ENCODE results near the gene HOMEZ.
"Not testable (repeated sequence)": the region's sequence is repeated elsewhere in the genome, so short reads cannot be mapped to it uniquely, and the experiment has no call there.

The HOMEZ gene

DNA sequence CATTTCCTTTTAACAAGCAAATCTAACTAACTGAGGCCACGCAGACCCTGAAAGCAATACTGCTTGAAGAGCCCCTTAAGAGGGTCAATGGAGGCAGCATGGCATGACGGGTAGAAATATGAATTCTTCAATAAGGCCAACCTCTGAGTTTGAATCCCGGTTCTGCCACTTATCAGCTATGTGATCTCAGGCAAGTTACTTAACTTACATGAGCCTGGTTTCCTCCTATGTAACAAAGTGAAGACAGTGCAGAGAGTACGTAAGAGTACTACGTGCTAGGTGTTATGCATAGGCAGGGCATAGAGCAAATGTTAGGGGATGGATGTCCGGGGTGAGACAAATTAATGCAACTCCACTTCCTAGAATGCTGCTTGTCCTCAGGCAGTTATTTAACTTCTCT is 4.7 kb downstream of the HOMEZ start:
- DNase-seq, result no peak

DNA sequence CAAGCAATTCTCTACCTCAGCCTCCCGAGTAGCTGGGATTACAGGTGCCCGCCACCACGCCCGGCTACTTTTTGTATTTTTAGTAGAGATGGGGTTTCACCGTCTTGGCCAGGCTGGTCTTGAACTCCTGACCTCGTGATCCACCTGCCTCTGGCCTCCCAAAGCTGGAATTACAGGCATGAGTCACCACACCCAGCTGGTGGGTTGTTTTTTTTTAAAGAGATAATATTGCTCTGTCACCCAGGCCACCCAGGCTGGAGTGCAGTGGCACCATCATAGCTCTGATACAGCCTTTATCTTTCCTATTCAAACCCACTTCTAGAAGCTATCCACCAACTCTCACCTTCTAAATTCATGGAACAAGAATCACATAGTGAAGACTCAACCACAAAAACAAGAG is 8.0 kb downstream of the HOMEZ start:
- DNase-seq, result not testable (repeated sequence)

DNA sequence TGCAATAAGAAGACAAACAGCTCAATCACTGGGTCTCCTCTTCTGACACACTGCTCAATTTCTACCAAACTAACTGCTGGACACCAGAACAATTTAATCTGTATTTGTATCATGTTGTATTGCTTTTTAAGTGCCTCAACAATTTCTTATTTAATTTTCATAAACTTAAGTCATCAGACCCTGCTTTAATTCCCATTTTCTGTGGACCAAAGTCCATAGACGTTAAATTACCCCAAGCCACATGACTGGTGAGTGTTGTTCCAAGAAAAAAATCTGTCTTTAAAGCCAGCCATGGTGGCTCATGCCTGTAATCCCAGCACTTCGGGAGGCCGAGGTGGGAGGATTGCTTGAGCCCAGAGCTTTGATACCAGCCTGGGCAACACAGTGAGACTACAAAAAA is 8.7 kb downstream of the HOMEZ start:
- DNase-seq, result no peak

DNA sequence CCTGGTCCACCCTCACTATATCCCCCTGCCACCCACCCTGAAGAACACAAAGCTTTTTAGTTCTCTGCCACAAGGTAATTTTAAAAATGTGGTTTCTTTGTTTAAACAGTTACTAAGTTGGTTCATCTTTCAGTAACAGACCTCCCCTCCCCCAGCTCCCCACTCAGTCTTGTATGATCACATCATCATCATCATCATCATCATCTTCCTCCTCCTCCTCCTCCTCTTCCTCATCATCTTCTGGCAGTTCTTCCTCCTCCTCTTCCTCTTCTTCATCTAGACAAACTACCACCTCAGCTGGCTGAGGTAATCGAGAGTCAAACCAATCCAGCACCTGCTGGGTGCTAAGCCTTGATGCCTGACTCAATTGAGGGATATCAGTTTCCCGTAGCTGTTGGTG is 10.5 kb downstream of the HOMEZ start:
- DNase-seq, result no peak

DNA sequence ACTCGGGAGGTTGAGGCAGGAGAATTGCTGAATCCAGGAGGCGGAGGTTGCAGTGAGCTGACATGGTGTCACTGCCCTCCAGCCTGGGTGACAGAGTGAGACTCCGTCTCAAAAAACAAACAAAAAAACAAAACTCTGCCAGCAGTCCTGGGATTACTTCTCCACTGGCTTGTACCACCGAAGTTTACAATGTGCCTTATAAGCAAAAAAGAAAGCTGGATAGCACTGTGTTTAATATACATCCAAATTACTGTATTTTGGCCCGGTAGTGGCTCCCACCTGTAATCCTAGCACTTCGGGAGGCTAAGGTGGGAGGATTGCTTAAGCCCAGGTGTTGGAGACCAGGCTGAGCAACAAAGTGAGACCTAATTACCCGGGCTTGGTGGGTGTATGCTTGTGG is 16.7 kb downstream of the HOMEZ start:
- no peak for DNase-seq

DNA sequence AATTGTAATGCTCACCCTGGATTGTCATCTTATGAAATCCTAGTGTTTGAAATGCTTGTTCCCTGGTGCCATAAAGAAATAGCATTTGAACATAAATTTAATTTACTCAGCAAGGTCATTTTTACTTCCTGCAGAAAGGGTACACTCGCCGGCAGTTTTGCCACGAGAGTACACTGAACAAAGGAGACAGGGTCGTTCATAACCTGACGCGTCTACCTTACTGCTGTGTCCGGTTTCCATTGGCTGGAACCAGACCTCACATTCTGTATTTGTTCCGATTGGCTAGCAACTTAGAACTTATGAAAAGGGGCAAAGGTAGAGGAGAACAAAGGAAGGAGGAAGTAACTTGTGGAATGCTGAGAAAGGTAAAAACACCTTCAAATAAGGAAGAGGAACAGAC is 25.1 kb downstream of the HOMEZ start:
- DNase-seq, result not testable (repeated sequence)

DNA sequence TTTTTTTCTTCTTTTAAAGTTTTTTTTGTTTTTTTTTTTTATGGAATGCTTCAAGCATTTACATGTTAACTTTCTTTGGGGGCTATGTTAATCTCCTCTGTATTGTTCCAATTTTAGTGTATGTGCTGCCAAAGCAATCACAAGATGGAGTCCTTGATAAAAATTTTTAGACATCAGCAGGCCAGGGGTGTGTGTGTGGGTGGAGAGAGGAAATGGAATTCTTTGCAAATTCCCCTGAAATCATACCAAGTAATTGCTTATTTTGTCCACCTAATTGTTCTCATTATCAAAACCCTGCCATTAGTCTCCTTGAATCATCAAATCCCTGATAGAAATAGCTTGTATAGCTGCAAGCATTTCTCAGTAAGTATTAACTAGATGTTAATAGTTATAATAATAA is 26.5 kb downstream of the HOMEZ start:
- no peak for DNase-seq

DNA sequence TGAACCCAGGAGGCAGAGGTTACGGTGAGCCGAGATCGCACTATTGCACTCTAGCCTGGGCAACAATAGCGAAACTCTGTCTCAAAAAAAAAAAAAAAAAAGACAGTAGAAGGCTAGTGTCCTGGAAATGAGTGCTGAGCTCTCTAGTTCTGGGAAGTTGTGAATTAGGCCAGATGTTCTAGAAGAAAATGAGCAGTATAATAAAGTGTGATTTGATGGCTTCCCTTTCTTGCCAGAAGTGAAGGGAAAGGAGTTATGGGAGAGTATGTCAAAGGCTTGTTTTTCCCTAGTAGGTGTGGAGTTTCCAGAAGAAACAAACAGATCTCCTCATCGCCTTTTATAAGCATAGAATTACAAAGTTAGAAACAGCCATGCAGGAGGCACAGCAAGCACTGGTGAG is 27.7 kb downstream of the HOMEZ start:
- DNase-seq, result no peak

DNA sequence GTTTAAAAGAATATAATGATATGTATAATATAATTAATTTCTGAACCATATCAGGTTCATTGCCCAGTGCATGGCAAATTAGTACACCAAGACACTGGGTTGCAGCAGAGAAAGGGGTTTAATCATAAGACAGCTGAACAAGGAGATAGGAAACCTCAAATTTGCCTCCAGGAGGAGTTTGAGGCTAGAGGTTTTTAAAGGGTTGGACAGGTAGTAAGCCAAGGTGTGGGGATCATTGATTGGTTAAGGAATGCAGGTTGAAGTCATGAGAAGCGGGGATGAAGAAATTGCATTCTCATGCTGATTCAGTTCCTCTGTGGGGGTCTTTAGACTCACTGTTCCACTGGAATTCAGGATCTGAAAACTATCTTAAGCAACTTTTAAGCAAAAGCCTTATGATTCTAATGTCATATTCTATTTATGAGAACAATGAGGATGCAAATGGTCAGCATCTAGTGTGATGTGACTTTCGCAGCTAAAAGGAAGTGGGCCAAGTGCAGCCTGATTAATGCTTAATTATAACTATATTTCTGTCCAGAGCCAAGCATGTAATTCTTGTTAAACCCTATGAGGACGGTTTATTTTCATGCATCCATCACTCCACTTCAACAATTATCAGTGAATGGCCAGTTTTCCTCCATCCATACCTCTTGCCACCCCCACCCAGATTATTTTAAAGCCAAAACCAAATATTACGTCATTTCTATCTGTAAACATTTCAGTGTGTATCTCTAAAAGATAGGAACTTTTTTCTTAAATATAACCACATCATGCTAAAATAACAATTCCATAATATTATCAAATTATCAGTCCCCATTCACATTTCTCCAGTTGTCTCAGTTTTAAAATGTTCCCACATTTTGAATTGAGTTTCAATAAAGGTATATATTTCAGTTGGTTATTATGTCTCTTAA is 33.3 kb downstream of the HOMEZ start:
- DNase-seq, result no peak

DNA sequence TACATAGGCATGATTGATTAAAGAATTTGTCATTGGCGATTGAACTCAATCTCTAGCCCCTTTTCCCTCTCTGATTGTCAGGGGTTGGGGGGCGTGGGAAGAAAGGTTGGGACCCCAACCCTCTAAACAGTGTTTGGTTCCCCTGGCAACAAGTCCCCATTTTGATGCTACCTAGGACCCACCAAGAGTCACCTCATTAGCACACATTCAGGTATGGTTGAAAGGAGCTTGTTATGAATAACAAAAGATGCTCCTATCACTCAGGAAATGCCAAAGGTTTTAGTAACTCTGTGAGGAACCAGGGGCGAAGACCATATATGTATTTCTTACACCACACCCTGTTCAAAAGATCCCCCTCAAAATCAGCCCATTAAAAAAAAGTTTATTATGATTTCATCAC is 33.9 kb downstream of the HOMEZ start:
- no peak for DNase-seq

DNA sequence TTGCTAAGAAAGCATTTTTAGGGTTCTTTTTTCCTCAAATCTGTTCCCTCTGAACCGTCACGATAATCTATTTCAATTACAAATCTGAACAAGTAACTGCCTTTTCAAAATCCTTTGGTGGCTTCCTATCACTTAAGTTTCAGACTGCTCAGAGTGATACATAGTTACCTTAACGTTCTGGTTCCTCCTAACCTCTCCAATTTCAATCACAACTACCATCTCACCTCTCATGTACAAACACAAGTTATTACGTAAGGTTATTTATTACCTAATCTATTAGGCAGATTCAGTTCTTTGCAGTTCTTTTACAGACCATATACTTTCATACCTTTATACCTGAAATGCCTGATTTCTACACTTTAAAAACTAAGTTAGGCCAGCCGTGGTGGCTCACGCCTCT is 36.1 kb downstream of the HOMEZ start:
- DNase-seq, result no peak

DNA sequence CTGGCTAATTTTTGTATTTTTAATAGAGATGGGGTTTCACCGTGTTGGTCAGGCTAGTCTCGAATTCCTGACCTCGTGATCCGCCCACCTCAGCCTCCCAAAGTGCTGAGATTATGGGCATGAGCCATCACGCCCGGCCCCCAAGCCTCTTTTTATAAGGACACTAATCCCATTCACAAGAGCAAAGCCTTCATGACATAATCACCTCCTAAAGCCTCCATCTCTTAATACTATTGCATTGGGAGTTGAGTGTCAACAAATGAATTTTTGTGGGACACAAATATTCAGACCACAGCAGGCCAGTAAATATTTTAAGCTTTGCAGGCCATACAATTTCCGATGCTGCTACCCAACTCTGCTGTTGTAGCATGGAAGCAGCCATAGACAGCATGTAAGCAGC is 37.3 kb downstream of the HOMEZ start:
- no peak for DNase-seq

DNA sequence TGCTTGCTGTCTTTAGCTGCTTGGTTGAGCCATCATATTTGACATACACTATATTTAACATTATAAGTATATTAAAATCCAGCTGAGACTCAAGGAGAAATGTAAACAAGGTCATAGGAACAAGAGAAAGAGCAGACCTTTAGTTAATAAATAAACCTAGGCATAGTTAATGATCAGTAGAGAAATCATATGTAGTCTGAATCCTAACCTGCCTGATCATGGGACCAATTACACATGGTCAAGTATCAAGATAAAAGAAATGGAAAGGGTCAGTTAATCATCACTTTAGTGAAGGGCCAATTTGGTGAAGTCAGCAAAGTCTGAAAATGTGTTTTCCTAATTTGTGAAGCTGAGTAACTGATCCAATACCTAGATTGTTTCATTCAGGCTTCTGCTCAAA is 40.6 kb downstream of the HOMEZ start:
- DNase-seq, result no peak

DNA sequence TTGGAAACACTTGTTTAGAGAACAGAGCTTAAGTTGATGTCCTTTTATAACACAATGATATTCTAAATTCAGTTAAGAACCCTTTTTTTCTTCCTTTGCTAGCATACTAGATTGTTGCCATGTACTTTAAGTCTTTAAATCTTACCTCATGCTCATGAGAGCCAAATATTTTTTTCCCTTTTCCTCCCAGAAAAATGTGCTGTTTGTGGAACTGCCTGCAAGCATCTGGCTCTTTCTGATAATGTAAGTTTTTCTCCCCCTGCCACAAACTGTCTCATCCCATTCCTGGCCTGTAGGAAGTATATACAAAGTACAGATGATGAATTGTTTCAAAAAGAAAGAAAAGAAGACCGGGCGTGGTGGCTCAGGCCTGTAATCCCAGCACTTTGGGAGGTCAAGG is 42.9 kb downstream of the HOMEZ start:
- no peak for DNase-seq

DNA sequence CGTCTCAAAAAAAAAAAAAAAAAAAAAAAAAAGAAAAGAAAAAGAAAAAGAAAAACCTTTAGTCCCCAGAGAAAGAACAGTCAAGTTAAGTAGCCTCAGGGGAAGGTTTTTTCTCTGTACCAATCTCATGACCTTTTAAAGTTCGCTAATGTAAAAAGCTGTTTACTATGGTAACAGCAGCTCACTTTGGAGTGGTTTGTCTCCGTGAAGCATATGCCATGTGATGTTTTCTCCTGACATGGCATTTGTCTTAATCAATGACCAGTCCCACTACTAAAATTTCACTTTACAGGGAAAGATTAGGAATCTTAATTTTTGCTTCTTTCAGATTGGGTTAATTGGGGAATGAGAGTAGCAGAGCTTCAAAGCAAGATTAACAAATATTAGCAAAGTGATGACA is 43.9 kb downstream of the HOMEZ start:
- no peak for DNase-seq

DNA sequence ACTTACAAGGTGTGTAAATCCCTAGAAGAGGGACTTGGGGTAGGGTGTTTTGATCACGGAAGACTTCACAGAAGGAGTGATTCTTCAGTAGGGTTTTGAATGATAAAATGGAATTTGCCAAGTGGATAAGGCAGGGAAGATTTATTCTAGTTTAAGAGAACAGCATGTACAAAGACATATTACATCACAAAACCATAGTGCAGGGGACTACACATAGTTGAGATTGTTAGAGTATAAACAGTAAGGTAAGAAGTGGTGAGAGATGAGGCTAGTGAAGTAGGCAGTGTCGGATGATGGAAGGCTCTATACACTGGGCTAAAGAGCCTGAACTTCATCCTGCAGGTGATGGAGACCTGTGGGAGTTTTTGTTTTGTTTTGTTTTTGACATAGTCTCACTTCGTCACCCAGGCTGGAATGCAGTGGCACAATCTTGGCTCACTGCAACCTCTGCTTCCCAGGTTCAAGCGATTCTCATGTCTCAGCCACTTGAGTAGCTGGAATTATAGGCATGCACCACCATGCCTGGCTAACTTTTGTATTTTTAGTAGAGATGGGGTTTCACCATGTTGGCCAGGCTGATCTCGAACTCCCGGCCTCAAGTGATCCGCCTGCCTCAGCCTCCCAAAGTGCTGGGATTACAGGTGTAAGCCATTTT is 44.7 kb downstream of the HOMEZ start:
- not testable (repeated sequence) for DNase-seq

DNA sequence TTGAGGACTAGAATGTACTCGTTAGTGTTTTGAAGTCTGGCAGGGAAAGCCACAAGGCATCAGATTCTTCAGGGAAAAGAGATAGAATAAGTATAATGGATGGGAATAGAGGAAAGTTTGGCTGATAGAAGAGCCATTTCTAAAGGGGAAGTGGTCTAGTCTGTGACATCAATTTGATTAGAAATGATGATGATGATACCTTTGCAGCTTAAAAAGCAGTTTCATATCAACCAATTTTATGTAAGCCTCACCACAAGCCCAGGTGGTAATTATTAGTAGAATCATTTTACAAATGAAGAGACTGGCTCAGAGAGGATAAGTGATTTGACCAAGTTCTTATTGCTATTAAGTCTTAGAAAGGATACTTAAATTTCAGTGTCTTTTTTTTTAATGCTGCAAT is 45.3 kb downstream of the HOMEZ start:
- no peak for DNase-seq

DNA sequence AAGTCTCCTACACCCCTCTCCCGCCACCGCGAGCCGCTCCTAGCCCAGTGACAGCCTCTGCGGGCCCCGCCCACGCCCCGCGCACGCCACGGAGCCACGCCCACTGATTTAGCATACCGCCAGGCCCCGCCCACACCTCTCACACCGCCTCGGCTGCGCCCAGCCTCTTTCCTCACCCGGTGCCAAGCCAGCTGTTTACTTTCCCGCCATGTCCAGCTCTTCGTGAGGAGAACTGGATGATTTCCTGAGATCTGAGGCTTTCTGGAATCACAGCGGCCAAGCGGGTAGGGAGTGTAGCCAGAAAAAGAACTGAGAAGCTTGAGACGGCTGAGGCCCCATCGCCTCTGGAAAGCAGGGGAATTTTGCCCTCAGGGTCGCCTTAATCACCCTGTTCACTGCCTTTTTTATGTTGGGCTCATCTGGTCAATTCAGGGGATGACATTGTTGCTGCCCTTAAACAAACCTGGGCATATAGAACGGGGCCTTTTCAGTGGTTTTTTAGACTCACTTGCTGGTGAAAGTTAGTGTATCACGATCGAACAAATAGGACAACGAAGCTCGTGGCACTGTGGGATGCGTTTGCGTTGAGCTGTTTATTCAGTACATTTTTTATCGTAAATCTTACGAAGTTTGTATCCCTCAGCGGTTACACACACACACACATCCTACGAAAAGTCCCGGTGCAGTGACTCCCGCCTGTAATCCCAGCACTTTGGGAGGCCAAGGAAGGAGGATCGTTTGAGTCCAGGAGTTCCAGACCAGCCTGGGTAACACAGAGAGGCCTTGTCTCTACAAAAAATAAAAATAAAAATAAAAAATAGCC is 47.9 kb downstream of the HOMEZ start, which contains the start of gene RNF212B:
TSS of gene RNF212B (plus strand) at position 165 of the 823 bp plus-strand sequence. CDS start 2,410 bp downstream, outside the sequence.
- peak; percentile 45 for DNase-seq

DNA sequence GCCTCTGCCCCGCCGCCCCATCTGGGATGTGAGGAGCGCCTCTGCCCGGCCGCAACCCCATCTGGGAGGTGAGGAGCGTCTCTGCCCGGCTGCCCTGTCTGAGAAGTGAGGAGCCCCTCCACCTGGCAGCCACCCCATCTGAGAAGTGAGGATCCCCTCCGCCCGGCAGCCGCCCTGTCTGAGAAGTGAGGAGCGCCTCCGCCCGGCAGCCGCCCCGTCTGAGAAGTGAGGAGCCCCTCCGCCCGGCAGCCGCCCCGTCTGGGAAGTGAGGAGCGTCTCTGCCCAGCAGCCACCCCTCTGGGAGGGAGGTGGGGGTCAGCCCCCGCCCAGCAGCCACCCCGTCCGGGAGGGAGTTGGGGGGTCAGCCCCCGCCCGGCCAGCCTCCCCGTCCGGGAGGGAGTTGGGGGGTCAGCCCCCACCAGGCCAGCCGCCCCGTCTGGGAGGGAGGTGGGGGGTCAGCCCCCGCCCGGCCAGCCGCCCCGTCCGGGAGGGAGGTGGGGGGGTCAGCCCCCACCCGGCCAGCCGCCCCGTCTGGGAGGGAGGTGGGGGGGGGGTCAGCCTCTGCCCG is 53.6 kb downstream of the HOMEZ start:
- not testable (repeated sequence) for DNase-seq

DNA sequence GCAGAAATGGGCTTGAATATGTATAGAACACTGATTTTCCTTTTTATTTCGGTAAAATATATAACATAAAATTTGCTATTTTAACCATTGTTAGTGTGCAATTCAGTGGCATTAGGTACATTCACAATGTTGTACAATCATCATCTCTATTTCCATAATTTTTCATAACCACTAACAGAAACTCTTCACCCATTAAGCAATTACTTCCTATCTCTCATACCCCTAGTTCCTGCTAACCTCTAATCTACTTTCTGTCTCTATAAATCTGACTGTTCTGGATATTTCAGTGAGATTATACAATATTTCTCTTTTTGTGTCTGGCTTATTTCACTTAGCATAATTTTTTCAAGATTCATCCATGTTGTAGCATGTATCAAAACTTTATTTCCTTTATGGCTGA is 57.1 kb downstream of the HOMEZ start:
- DNase-seq, result no peak

DNA sequence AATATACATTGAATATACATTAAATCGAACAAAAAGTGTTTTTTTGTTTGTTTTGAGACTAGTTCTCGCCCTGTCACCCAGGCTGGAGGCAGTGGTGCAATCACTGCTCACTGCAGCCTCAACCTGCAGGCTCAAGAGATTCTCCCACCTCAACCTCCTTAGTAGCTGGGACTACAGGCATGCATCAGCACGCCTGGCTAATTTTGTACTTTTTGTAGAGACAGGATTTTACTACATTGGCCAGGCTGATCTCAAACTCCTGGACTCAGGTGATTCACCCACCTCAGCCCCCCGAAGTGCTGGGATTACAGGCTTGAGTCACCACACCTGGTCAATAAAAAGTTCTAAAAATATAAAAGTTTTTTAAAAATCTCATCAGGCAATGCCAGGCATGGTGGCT is 58.4 kb downstream of the HOMEZ start:
- no peak for DNase-seq

DNA sequence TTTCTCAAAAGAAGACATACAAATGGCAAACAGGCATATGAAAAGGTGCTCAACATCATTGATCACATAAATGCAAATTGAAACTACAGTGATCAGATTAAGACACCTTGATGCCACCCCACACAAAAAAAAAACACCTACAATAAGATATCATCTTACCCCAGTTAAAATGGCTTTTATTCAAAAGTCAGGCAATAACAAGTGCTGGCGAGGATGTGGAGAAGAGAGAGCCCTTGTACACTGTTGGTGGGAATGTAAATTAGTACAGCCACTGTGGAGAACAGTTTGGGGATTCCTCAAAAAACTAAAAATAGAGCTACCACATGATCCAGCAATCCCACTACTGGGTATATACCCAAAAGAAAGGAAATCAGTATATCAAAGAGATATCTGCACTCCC is 61.0 kb downstream of the HOMEZ start:
- not testable (repeated sequence) for DNase-seq
